ENCODE measurements around the gene SMCR8. TPM values are rescaled to one million over a fixed set of nuclear protein-coding genes. Genes with fewer than 3 reads are reported as not detected.
A peak's percentile ranks its signal among the peaks of the same experiment; 100 is the strongest.

SMCR8 gene
- total and polyA plus RNA-seq, 2 of the 4 experiments (the other 2 are of a cell fraction), result 7.1 to 10.9 TPM

- Histone ChIP-seq H3K27me3 (ENCODE audit: control insufficient read depth, insufficient read depth, low read length) (no peaks in the 10 kb centered on the region), H4K20me1 (ENCODE audit: insufficient read depth, low read length) (peaks cover 50% of the 10 kb centered on the region), H2BK20ac (ENCODE audit: low read depth, low read length) (no peak overlapping the region), H2AFZ (replicated peaks; ENCODE audit: low read length, poor library complexity) (peak overlapping the region; percentile 12), H4K8ac (ENCODE audit: low read depth in 2 of 2, low read length in 2 of 2) (peak overlapping the region; percentile 82 to 94; a peak in 3 of 4 replicates), H3K9me1 (ENCODE audit: insufficient read depth, low read length) (peaks cover 23% of the 10 kb centered on the region), H2AK5ac (ENCODE audit: low read depth, low read length) (peak overlapping the region; percentile 45; the same call in 1 of the 2 replicates), H3K79me1 (ENCODE audit: low read depth in 1 of 2, low read length in 2 of 2) (peaks cover 26 to 93% of the 10 kb centered on the region in 2 experiments), H4K91ac (ENCODE audit: insufficient read depth, low read depth, low read length) (no peak overlapping the region), H3K56ac (ENCODE audit: extremely low read depth, insufficient read depth, low read length) (no peak overlapping the region), H3K4ac (ENCODE audit: low read depth, low read length) (no peak overlapping the region), H4K5ac (ENCODE audit: low read depth, low read length) (no peak overlapping the region; the same call in 1 of the 2 replicates), H2BK15ac (ENCODE audit: low read depth, low read length) (no peak overlapping the region), H2AK9ac (replicated peaks; ENCODE audit: low read depth, low read length, poor library complexity) (peak overlapping the region; percentile 50), H2BK5ac (ENCODE audit: low read depth, low read length, poor library complexity, severe bottlenecking) (no peak overlapping the region), H3K4me1 (ENCODE audit: control insufficient read depth, insufficient read depth, low read length) (peaks cover 10% of the 10 kb centered on the region), H3K9ac (ENCODE audit: low read depth, low read length) (peak overlapping the region; percentile 81; the same call in 1 of the 2 replicates), H3K36me3 (ENCODE audit: control insufficient read depth, insufficient read depth, low read length) (peaks cover 30% of the 10 kb centered on the region), H3K4me2 (ENCODE audit: low read depth, low read length) (peak overlapping the region; percentile 89), H3K9me3 (ENCODE audit: control insufficient read depth, insufficient read depth, low read length) (no peaks in the 10 kb centered on the region), H3K14ac (replicated peaks; ENCODE audit: low read depth, low read length) (no peak overlapping the region), H2BK120ac (ENCODE audit: low read depth, low read length) (no peak overlapping the region), H3K27ac (ENCODE audit: insufficient read depth, low read length) (peak overlapping the region; percentile 83; the same call in 1 of the 2 replicates), H3K4me3 (ENCODE audit: insufficient read depth, low read depth, low read length) (peak overlapping the region; percentile 88), H3K23ac (ENCODE audit: low read depth, low read length) (no peak overlapping the region), H3K18ac (ENCODE audit: low read depth, low read length) (no peak overlapping the region)
- in situ Hi-C loops (cut with MboI; ENCODE audit: low sequenced_read_pairs), result no loop called here
- dilution Hi-C loops (cut with HindIII; ENCODE audit: low sequenced_read_pairs, unreplicated experiment), result no loop called here
- POLR2A ChIA-PET (ENCODE audit: unreplicated experiment), result interaction anchor here (0.5 kb wide), 1 partner anchor 8 kb away, joined by 3 read pairs; no protein-coding TSS in a partner anchor
- WGBS, 2 experiments (ENCODE audit: extremely low coverage in 2 of 2, insufficient read length in 1 of 2), result 67% methylated on average over 6 of the region's 11 CpGs; no CpG with 5 or more reads in 1 of the 2 experiments
- intact Hi-C loops (cut with micrococcal nuclease), result no loop called here
- no peak for TF ChIP-seq NFE2L2 (IDR thresholded peaks at IDR 0.05; ENCODE audit: low read depth, low read length)
- TF ChIP-seq CTCF (conservative IDR thresholded peaks at IDR 0.05; ENCODE audit: low read depth, low read length), result no peak
- TF ChIP-seq RFX5 (IDR thresholded peaks at IDR 0.05; ENCODE audit: low read depth, low read length), result no peak
- TF ChIP-seq BHLHE40 (IDR thresholded peaks at IDR 0.05; ENCODE audit: low read depth, low read length), result no peak
- TF ChIP-seq CEBPB (IDR thresholded peaks at IDR 0.05; ENCODE audit: low read depth, low read length), result no peak
- TF ChIP-seq MXI1 (IDR thresholded peaks at IDR 0.05; ENCODE audit: borderline replicate concordance, low read depth, low read length), result no peak
- TF ChIP-seq RCOR1 (IDR thresholded peaks at IDR 0.05; ENCODE audit: insufficient replicate concordance, low read length), result no peak
- no peak for TF ChIP-seq RAD21 (IDR thresholded peaks at IDR 0.05; ENCODE audit: low read length)
- no peak for TF ChIP-seq SMC3 (IDR thresholded peaks at IDR 0.05; ENCODE audit: low read depth, low read length)
- no peak for TF ChIP-seq MAZ (IDR thresholded peaks at IDR 0.05; ENCODE audit: borderline replicate concordance, low read depth, low read length)
- TF ChIP-seq FOS (IDR thresholded peaks at IDR 0.05; ENCODE audit: low read depth, low read length), result no peak
- TF ChIP-seq CHD1 (IDR thresholded peaks at IDR 0.05; ENCODE audit: low read depth, low read length), result no peak
- TF ChIP-seq USF2 (IDR thresholded peaks at IDR 0.05; ENCODE audit: low read depth, low read length), result no peak
- TF ChIP-seq POLR2A (IDR thresholded peaks at IDR 0.05; ENCODE audit: low read depth, low read length), result no peak
- no TSS peak for BruUV-seq (replicated peaks)
- CTCF ChIA-PET, result no interaction called here
- DNase-seq, result no peak
- no peak for ATAC-seq (ENCODE audit: low read depth)
These were observed 868 bp downstream of the SMCR8 start for GRCh38 chr17:18315961-18316360.

Data from IMR-90 (cell line).